Natural killer cell (primary cell): Measurements from ENCODE around the gene GLRX3. TPM values are rescaled to one million over a fixed set of nuclear protein-coding genes. Genes with fewer than 3 reads are reported as not detected.
A peak's percentile ranks its signal among the peaks of the same experiment; 100 is the strongest.

Source experiments
- ATAC-seq, 3 donors: fragments of 150-1000 bp in 2 of 3; fragments of 200-7000 bp in 1 of 3; cut with Tn5 transposase; 1 replicate in 1 of 3; 2 replicates in 2 of 3; pipeline ENCODE4 v1.10.0; 2021; ENCODE audit warnings: mild to moderate bottlenecking in 2 of 3, moderate library complexity in 2 of 3
- DNase-seq, 2 donors: peaks; one replicate each; pipeline versions ENCODE4 v3.0.0 to v3.0.0-alpha.2; 2013 to 2021; ENCODE audit warnings: mixed read lengths in 1 of 2
- H3K27ac ChIP-seq: one replicate; pipeline ENCODE4 v1.5.1; 2013; ENCODE audit warnings: mild to moderate bottlenecking, low read length
- H3K27me3 ChIP-seq: one replicate; pipeline ENCODE4 v1.6.1; 2013; ENCODE audit warnings: low read length; ENCODE audit not compliant: control insufficient read depth, insufficient read depth
- H3K36me3 ChIP-seq: one replicate; pipeline ENCODE4 v1.6.1; 2013; ENCODE audit warnings: low read length; ENCODE audit not compliant: control insufficient read depth, insufficient read depth
- H3K4me1 ChIP-seq: one replicate; pipeline ENCODE4 v1.6.1; 2013; ENCODE audit warnings: low read length; ENCODE audit not compliant: control insufficient read depth, insufficient read depth
- H3K4me3 ChIP-seq: one replicate; pipeline ENCODE4 v1.5.1; 2013; ENCODE audit warnings: low read length
- H3K9me3 ChIP-seq: one replicate; pipeline ENCODE4 v1.6.1; 2013; ENCODE audit warnings: low read length; ENCODE audit not compliant: control insufficient read depth, insufficient read depth
- H3K27ac Mint-ChIP-seq, 2 donors: one replicate each; pipeline ENCODE4 v1.8.0; 2022; ENCODE audit warnings: mild to moderate bottlenecking in 2 of 2, mixed read lengths in 2 of 2, moderate library complexity in 1 of 2
- H3K27me3 Mint-ChIP-seq, 2 donors: one replicate each; pipeline ENCODE4 v1.8.0; 2022; ENCODE audit warnings: low read depth in 2 of 2, mixed read lengths in 2 of 2
- H3K36me3 Mint-ChIP-seq: one replicate; pipeline ENCODE4 v1.8.0; 2022; ENCODE audit warnings: mixed read lengths
- H3K4me1 Mint-ChIP-seq, 2 donors: one replicate each; pipeline ENCODE4 v1.8.0; 2022; ENCODE audit warnings: mixed read lengths in 2 of 2
- H3K4me3 Mint-ChIP-seq: one replicate; pipeline ENCODE4 v1.8.0; 2022; ENCODE audit warnings: mild to moderate bottlenecking, moderate library complexity, mixed read lengths
- H3K9me3 Mint-ChIP-seq, 2 donors: one replicate each; pipeline ENCODE4 v1.8.0; 2022; ENCODE audit warnings: mixed read lengths in 2 of 2
- CTCF ChIP-seq: fragments of 200-600 bp; IDR thresholded peaks from one replicate; pipeline ENCODE4 v1.8.0; 2022; ENCODE audit warnings: antibody characterized with exemption
- WGBS: methylation state at CpG from one replicate; pipeline ENCODE4 v1.1.7; 2013; ENCODE audit warnings: missing lambda C conversion rate; ENCODE audit not compliant: insufficient coverage; 5-methylcytosine and 5-hydroxymethylcytosine counted together
- intact Hi-C: fragments of 100-400 bp; cut with micrococcal nuclease; formaldehyde crosslinking; loops from one replicate; pipeline ENCODE4 v1.14.2; 2022
- total RNA-seq, 4 donors: library from RNA; stranded (reverse); fragments of 120-200 nt in 1 of 4; gene quantifications; one replicate each; pipeline versions ENCODE4 v1.2.3 to v1.2.4, GENCODE V29; 2013 to 2022

Gene GLRX3
- total RNA-seq, 3 donors from 2014 or later (not counting 1 experiment from before 2014, with no cell fraction given), result 33.8 to 51.7 (median 39.1) TPM

GRCh38 chr10:130188195-130189175 lies 52.3 kb downstream of the GLRX3 start:
- TF ChIP-seq CTCF, result no peak
- ATAC-seq, result no peak
- no peak for DNase-seq
- Mint-ChIP-seq H3K36me3 (peaks cover 9% of the 10 kb centered on the region), H3K4me1 (peaks cover 4% of the 10 kb centered on the region in 2 donors), H3K9me3 (no peaks in the 10 kb centered on the region), H3K27me3 (peaks cover 0 to 8% of the 10 kb centered on the region in 2 donors), H3K4me3 (peak overlapping the region; percentile 53), H3K27ac (no peak overlapping the region)
- peaks cover 21% of the 10 kb centered on the region for H3K36me3 ChIP-seq
- H3K4me3 ChIP-seq, result no peak overlapping the region
- H3K4me1 ChIP-seq, result peaks cover 10% of the 10 kb centered on the region
- no peaks in the 10 kb centered on the region for H3K27me3 ChIP-seq
- H3K9me3 ChIP-seq, result no peaks in the 10 kb centered on the region
- WGBS, result 97% methylated on average over 28 of the region's 28 CpGs
- intact Hi-C loops, result no loop called here
- no peak overlapping the region for H3K27ac ChIP-seq

GRCh38 chr10:130189608-130190054 lies 53.4 kb downstream of the GLRX3 start:
- Histone ChIP-seq H3K9me3 (no peaks in the 10 kb centered on the region), H3K4me1 (peaks cover 10% of the 10 kb centered on the region), H3K27ac (no peak overlapping the region), H3K4me3 (no peak overlapping the region), H3K36me3 (peaks cover 11% of the 10 kb centered on the region), H3K27me3 (no peaks in the 10 kb centered on the region)
- 92% methylated on average over 25 of the region's 25 CpGs for WGBS
- intact Hi-C loops, result no loop called here
- no peak for ATAC-seq
- Mint-ChIP-seq H3K9me3 (no peaks in the 10 kb centered on the region), H3K4me3 (no peak overlapping the region), H3K4me1 (peaks cover 4% of the 10 kb centered on the region in 2 donors), H3K27ac (no peak overlapping the region), H3K36me3 (peaks cover 9% of the 10 kb centered on the region), H3K27me3 (peaks cover 0 to 12% of the 10 kb centered on the region in 2 donors)
- no peak for DNase-seq
- TF ChIP-seq CTCF, result no peak

- Mint-ChIP-seq H3K9me3 (no peaks in the 10 kb centered on the region), H3K27me3 (peaks cover 0 to 12% of the 10 kb centered on the region in 2 donors), H3K27ac (no peak overlapping the region), H3K4me3 (peak overlapping the region; percentile 9), H3K36me3 (peaks cover 4% of the 10 kb centered on the region), H3K4me1 (peaks cover 4% of the 10 kb centered on the region in 2 donors)
- intact Hi-C loops, result no loop called here
- no peak overlapping the region for H3K27ac ChIP-seq
- WGBS, result 3% methylated on average over 81 of the region's 81 CpGs
- no peak overlapping the region for H3K4me3 ChIP-seq
- TF ChIP-seq CTCF, result peak; percentile 100
- H3K9me3 ChIP-seq, result no peaks in the 10 kb centered on the region
- H3K36me3 ChIP-seq, result peaks cover 6% of the 10 kb centered on the region
- peaks cover 10% of the 10 kb centered on the region for H3K4me1 ChIP-seq
- H3K27me3 ChIP-seq, result no peaks in the 10 kb centered on the region
- ATAC-seq (peak; percentile 98 to 100 (median 98)), DNase-seq (peak; percentile 91 to 92)
Measured at GRCh38 chr10:130190055-130190736, 54.0 kb downstream of the GLRX3 start.
